Measurements from ENCODE around the gene RGSL1. TPM values are rescaled to one million over a fixed set of nuclear protein-coding genes. Genes with fewer than 3 reads are reported as not detected.
A peak's percentile ranks its signal among the peaks of the same experiment; 100 is the strongest.

RGSL1 gene
- total and polyA plus RNA-seq, 9 donors = not detected

- no peaks in the 10 kb centered on the region for H3K27me3 ChIP-seq
- no peak for TF ChIP-seq EP300 (IDR thresholded peaks at IDR 0.05)
- TF ChIP-seq CTCF (IDR thresholded peaks at IDR 0.05) = no peak
- no peak for TF ChIP-seq POLR2A (IDR thresholded peaks at IDR 0.05)
- intact Hi-C loops (cut with DNase I) = loop anchor here in 3 of 4 donors (2.0 kb wide), 2 partner anchors 183 to 185 kb away; no protein-coding TSS in a partner anchor
- H3K36me3 ChIP-seq = no peaks in the 10 kb centered on the region
- no peak overlapping the region for H3K4me3 ChIP-seq
- H3K27ac ChIP-seq = no peak overlapping the region
- no peaks in the 10 kb centered on the region for H3K9me3 ChIP-seq
- DNase-seq = no peak
- WGBS, 3 donors = 80 to 87% (median 81%) methylated on average over 17 of the region's 17 CpGs
- peaks cover 6% of the 10 kb centered on the region for H3K4me1 ChIP-seq (ENCODE audit: insufficient read depth)
Observed at GRCh38 chr1:182600036-182600713, 150.2 kb downstream of the RGSL1 start.

DNA sequence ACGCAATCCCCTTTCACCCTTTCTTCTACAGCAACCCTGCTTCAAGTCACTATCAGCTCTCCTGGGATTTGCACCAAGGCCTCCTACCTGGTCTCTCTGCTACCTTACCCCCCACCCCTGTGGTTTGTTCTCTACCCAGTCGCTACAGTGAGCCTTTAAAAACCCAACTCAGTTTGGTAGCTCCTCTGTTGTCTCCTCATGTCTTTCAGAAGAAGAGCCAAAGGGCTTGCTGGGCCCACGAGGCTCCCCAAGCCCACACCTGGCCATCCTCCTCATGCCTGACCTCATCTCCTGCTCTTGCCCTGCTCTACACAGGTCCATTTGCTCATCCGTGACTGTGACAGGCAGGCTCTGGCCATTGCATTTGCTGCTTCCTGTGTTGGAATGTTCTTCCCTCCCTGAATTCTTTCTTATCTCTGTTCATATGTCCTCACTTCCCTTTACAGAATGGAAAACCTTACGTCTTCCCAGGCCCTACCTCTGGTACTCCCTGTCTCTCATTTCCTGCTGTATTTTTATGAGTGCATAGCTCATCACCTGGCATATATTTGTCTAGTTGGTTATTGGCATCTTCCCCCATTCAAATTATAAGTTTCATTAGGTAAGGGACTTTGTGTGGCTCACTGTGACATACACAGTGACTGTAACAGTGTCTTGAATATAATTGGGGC lies 150.9 kb downstream of the RGSL1 start:
- no peak for TF ChIP-seq EP300 (IDR thresholded peaks at IDR 0.05)
- no peak for TF ChIP-seq CTCF (IDR thresholded peaks at IDR 0.05)
- no peak for TF ChIP-seq POLR2A (IDR thresholded peaks at IDR 0.05)
- 61 to 63% (median 62%) methylated on average over 5 of the region's 5 CpGs for WGBS, 3 donors

DNA sequence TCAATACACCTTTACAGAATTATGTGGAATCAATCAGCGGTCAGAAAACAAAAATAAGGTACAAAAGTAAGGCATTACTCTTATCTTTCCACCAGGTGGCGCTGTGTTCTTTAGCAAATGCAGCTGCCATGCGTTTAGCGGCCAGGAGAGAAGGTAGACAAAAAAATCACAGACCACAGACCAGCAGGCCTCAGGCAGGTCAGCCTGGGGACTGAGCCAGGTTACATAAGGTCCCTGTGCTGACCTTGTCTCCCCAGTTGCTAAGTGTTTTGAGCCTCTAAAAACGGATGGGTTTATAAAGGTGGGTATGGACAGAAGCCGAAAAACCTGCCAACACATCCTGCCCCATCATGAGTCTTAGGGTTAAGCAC lies 151.5 kb downstream of the RGSL1 start:
- 18 to 19% (median 19%) methylated on average over 6 of the region's 6 CpGs for WGBS, 3 donors
- intact Hi-C loops (cut with DNase I) = loop anchor here in 3 of 4 donors (2.0 kb wide), 2 partner anchors 181 to 183 kb away; no protein-coding TSS in a partner anchor
- Histone ChIP-seq H3K36me3 (no peaks in the 10 kb centered on the region), H3K27me3 (no peaks in the 10 kb centered on the region), H3K4me1 (ENCODE audit: insufficient read depth) (peaks cover 6% of the 10 kb centered on the region), H3K9me3 (no peaks in the 10 kb centered on the region), H3K27ac (peak overlapping the region in 1 of 2 donors; percentile 17), H3K4me3 (no peak overlapping the region)
- peak; percentile 62 to 79 (median 67) for DNase-seq
- TF ChIP-seq CTCF (IDR thresholded peaks at IDR 0.05) (peak; percentile 91 to 95 (median 95)), POLR2A (IDR thresholded peaks at IDR 0.05) (no peak)

More for the DNA sequence above, 150.9 kb downstream of the RGSL1 start:
- H3K4me3 ChIP-seq = no peak overlapping the region
- peaks cover 6% of the 10 kb centered on the region for H3K4me1 ChIP-seq (ENCODE audit: insufficient read depth)
- intact Hi-C loops (cut with DNase I) = loop anchor here in 3 of 4 donors (2.0 kb wide), 2 partner anchors 182 to 184 kb away; no protein-coding TSS in a partner anchor
- no peaks in the 10 kb centered on the region for H3K9me3 ChIP-seq
- no peak for DNase-seq
- peak overlapping the region in 1 of 2 donors; percentile 17 for H3K27ac ChIP-seq
- no peaks in the 10 kb centered on the region for H3K27me3 ChIP-seq
- no peaks in the 10 kb centered on the region for H3K36me3 ChIP-seq

- intact Hi-C loops (cut with DNase I) = loop anchor here (2.0 kb wide), 2 partner anchors 181 to 183 kb away; no protein-coding TSS in a partner anchor
- Histone ChIP-seq H3K4me1 (ENCODE audit: insufficient read depth) (peaks cover 6% of the 10 kb centered on the region), H3K9me3 (no peaks in the 10 kb centered on the region), H3K27me3 (no peaks in the 10 kb centered on the region), H3K4me3 (no peak overlapping the region), H3K36me3 (no peaks in the 10 kb centered on the region), H3K27ac (no peak overlapping the region)
- DNase-seq = no peak
- TF ChIP-seq CTCF (IDR thresholded peaks at IDR 0.05) (no peak), POLR2A (IDR thresholded peaks at IDR 0.05) (no peak), EP300 (IDR thresholded peaks at IDR 0.05) (no peak)
- 65 to 70% (median 67%) methylated on average over 4 of the region's 4 CpGs for WGBS, 3 donors
Observed at GRCh38 chr1:182601913-182602312, 152.0 kb downstream of the RGSL1 start.
